Spleen (tissue), 7 donors: Measurements from ENCODE around the gene SERPINA9.

ENCODE experiments used
- POLR2A ChIP-seq, 3 donors: fragments of 450-650 bp; IDR thresholded peaks; one replicate each; pipeline ENCODE4 v1.5.1; 2017; ENCODE audit warnings: antibody characterized with exemption in 3 of 3, mild to moderate bottlenecking in 1 of 3
- TF ChIP-seq, protein P1 (sequence below), 11 experiments: fragments of 200-600 bp in 7 of 11; fragments of 450-650 bp in 4 of 11; sonication (generic) in 4 of 11; IDR thresholded peaks in 8 of 11; conservative IDR thresholded peaks in 3 of 11; 1 replicate in 7 of 11; 2 replicates in 4 of 11; pipeline versions ENCODE4 v1.4.0 to v1.8.0; 2016 to 2021; ENCODE audit warnings: antibody characterized with exemption in 11 of 11, inconsistent platforms in 4 of 11, mild to moderate bottlenecking in 1 of 11
- donor health status: DM: no; HTN: no; CAD: no; lungs with moderate emphysema.
- donor health status: DM: no; HTN: no; CAD: no.
- donor health status: DM: no; HTN: no; CAD: no.

DNA sequence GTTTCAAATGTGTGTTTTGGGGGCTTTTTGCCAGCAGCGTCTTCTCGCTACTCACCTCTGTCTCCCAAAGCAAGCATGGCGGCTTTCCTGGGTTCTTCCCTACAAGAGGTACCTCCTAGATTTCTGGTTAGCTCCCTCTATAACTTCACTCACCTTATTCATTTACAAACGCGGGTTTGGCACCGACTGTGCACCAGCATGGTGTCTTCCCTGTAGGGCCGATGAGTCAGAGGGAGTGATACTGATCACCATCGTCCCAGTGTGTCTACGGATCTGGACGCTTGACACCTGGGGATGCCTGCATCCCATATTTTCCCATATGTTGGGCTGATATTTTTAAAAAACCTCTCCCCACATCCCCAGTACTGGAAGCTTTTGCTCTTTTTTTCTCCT is 41.2 kb upstream of the SERPINA9 start:
- TF ChIP-seq, protein P1, sequence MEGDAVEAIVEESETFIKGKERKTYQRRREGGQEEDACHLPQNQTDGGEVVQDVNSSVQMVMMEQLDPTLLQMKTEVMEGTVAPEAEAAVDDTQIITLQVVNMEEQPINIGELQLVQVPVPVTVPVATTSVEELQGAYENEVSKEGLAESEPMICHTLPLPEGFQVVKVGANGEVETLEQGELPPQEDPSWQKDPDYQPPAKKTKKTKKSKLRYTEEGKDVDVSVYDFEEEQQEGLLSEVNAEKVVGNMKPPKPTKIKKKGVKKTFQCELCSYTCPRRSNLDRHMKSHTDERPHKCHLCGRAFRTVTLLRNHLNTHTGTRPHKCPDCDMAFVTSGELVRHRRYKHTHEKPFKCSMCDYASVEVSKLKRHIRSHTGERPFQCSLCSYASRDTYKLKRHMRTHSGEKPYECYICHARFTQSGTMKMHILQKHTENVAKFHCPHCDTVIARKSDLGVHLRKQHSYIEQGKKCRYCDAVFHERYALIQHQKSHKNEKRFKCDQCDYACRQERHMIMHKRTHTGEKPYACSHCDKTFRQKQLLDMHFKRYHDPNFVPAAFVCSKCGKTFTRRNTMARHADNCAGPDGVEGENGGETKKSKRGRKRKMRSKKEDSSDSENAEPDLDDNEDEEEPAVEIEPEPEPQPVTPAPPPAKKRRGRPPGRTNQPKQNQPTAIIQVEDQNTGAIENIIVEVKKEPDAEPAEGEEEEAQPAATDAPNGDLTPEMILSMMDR (IDR thresholded peaks at IDR 0.05 in 8 of 11, conservative IDR thresholded peaks at IDR 0.05 in 3 of 11): no peak
- TF ChIP-seq POLR2A (IDR thresholded peaks at IDR 0.05): no peak
